Effector CD8-positive, alpha-beta T cell (primary cell): Measurements from ENCODE around the gene MAMSTR.
"Not testable (repeated sequence)": the region's sequence is repeated elsewhere in the genome, so short reads cannot be mapped to it uniquely, and the experiment has no call there.

Source experiments
- DNase-seq: peaks from one replicate; lab custom pipeline; 2025; lab: John Stamatoyannopoulos, UW

MAMSTR gene

GRCh38 chr19:48720613-48721296 lies 1.2 kb upstream of the MAMSTR start:
- peak; percentile 78 for DNase-seq

DNA sequence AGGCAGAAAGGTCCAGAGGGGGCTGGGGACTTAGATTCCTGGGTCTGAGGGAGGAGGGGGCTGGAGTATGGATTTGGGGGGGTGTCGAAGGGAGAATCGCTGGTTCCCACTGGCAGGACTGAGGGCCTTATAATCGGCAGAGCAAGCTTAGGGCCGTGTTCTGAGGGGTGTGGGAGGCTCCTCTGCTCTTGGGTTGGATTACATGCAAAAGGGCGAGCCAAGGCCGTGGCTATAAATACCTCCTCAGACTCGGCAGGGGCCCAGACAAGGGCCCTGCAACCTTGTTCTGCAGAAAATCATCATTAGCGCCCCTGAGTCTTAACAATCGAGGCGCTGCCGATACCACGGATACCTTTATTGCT lies 707 bp upstream of the MAMSTR start:
- DNase-seq = no peak

GRCh38 chr19:48718711-48719231 lies 754 bp downstream of the MAMSTR start:
- no peak for DNase-seq

DNA sequence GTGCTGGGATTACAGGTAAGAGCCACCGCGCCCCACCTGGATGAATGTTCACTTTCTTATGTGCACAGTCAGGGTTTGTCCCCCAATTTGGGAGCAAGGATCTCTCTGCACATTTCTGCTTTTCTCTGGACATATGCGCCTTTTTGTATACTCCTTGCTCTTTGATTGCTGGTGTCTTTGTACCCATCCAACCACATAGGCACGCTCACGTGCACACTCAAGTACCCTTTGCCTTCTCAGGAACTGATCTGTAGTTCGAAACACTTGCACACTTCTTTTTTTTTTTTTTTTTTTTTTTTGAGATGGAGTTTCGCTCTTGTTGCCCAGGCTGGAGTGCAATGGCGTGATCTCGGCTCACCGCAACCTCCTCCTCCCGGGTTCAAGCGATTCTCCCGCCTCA lies 1.4 kb downstream of the MAMSTR start:
- not testable (repeated sequence) for DNase-seq

DNA sequence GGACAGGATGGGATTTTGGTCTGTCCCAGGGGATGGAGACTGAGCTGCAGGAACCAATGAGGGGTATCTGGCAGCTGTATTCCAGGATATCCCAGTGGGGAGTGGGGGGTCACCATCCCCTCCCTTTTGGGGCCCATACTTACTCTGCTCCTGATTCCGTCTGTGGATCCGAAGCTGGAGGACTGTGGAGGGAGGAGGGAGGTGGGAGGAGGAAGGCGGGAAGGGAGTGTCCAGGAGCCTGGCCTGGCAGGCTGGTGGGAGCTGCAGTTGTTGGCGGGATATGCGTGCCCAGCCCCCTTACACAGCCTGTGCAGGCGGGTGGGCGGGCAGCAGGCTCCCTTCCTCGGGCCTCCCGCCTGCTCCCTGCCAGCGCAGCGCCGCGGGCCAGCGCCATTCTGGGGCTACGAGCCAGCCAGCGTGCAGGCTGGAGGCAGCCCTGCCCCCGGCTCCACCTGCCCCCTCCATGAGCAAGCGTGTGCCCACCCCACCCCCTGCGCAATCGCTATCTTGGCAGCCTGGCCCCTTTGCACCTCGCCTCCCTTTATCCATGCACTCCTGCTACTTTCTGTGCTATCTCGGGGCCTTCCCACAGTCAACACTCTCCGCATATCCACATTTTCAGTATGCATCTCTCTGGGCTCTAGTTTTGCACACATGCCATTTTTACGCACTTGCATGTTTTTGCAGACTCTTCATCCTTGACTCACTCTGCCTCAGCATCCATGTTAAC lies 2.8 kb downstream of the MAMSTR start:
- DNase-seq = no peak

DNA sequence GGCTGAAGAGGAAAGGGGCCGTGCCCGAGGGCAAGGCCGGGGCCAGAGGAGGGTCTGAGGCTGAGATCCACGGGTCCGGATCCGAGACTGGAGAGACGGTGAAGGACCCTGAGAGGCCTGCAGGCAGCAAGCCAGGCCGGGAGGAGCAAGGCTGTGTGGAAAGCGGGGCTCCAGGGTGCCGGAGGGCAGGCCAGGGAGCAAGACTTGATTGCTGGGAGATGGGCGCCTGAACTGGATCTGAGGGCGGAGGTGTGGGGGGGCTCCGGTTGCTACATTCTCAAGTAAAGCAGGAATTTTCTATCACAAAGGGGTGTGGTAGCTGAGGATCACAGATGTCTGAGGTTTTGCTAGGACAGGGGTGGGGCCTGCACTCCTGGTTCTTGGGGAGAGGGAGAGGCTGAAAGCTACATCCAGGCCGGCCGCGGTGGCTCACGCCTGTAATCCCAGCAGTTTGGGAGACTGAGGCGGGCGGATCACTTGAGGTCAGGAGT lies 3.8 kb downstream of the MAMSTR start:
- no peak for DNase-seq

- DNase-seq = no peak
Observed at GRCh38 chr19:48714759-48715675, 4.5 kb downstream of the MAMSTR start.

GRCh38 chr19:48713864-48714755 lies 5.4 kb downstream of the MAMSTR start:
- DNase-seq = peak; percentile 93

- no peak for DNase-seq
Observed at GRCh38 chr19:48713041-48713863, 6.3 kb downstream of the MAMSTR start.

- DNase-seq = no peak
Observed at GRCh38 chr19:48711106-48711662, 8.3 kb downstream of the MAMSTR start.

GRCh38 chr19:48708471-48708870 lies 11.1 kb downstream of the MAMSTR start:
- no peak for DNase-seq

DNA sequence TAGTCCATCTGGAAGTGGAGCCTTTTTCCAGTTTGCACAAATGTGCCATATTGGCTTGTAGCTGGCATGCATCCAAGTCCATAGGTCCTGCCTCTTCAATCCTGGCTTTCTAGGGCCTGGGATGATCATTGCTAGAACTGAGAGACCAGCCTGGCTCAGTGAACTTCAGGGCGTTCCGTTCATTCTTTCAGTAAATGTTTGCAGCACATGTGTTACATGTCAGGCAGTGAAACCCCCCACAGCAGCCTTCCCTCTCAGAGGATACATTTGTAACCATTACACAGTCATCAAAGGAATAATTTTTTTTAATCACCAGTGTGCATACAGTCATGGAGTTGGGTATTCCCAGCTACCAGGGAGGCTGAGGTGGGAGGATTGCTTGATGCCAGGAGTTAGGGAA lies 14.1 kb downstream of the MAMSTR start:
- DNase-seq = no peak

DNA sequence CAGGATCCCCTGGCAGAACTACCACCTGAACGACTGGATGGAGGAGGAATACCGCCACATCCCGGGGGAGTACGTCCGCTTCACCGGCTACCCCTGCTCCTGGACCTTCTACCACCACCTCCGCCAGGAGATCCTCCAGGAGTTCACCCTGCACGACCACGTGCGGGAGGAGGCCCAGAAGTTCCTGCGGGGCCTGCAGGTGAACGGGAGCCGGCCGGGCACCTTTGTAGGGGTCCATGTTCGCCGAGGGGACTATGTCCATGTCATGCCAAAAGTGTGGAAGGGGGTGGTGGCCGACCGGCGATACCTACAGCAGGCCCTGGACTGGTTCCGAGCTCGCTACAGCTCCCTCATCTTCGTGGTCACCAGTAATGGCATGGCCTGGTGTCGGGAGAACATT lies 16.2 kb downstream of the MAMSTR start:
- no peak for DNase-seq

- no peak for DNase-seq
Observed at GRCh38 chr19:48702701-48703100, 16.8 kb downstream of the MAMSTR start.

GRCh38 chr19:48698046-48698445 lies 21.5 kb downstream of the MAMSTR start:
- DNase-seq = no peak

GRCh38 chr19:48696353-48697010 lies 23.0 kb downstream of the MAMSTR start:
- no peak for DNase-seq

DNA sequence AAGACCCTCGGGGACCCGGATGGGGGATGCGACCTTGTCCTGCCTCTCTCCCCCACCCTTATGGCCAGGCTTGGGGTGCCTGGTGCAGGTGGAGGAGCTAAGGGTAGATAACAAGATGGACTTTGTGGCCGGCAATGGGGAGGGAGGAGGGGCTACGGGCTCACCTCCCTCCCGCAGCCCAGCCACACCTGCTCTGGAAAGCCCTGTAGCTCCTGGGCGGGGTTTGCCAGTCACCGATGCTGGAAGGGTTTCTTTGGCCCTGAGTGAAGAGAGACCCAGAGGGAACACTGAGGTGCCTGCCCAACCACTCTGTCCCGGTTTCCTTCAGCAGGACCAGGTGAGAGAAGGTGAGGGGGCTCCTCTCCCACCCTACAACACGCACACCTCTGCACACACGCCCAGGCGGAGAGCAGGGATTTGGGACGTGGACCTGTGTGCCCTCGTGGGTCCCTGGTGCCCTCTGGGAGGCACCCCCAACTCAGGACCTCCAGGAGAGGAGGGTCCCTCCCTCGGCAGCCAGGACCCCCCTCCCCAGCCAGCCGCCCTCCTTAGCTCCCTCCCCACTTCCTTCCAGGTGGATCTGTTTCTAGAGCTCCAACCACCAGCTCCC lies 23.7 kb downstream of the MAMSTR start, which contains the start of gene FUT2:
FUT2 (plus strand) TSS at position 229 of the 610 bp plus-strand sequence. CDS start 6,986 bp downstream, outside the sequence.
- no peak for DNase-seq

GRCh38 chr19:48693629-48694028 lies 25.9 kb downstream of the MAMSTR start:
- DNase-seq = not testable (repeated sequence)

- DNase-seq = no peak
Observed at GRCh38 chr19:48689449-48689848, 30.1 kb downstream of the MAMSTR start.
